SK-N-SH (cell line): ENCODE results near the gene MLLT1. TPM values are rescaled to one million over a fixed set of nuclear protein-coding genes. Genes with fewer than 3 reads are reported as not detected.

Experiments
- CTCF ChIA-PET: fragments of 300-600, 350-600 bp; formaldehyde crosslinking; extraction: SDS; loops from one replicate; lab custom pipeline; 2021; lab: Yijun Ruan, JAX
- POLR2A ChIA-PET: fragments of 350-600 bp; sonication (Branson Sonifier 250); formaldehyde crosslinking; extraction: SDS; loops from one replicate; lab custom pipeline; 2020; ENCODE audit warnings: antibody characterized with exemption, inconsistent platforms; lab: Yijun Ruan, JAX
- DNase-seq: peaks from one replicate; pipeline ENCODE4 v3.0.0; 2012
- H2AFZ ChIP-seq: fragments of 200-600 bp; sonication (generic); 2 replicates; pipeline ENCODE4 v1.8.1; 2016; ENCODE audit warnings: antibody characterized with exemption, mild to moderate bottlenecking, low read depth
- H3F3A ChIP-seq: fragments of 200-600 bp; sonication (generic); replicated peaks from 2 replicates; pipeline ENCODE3; 2016; ENCODE audit warnings: antibody characterized with exemption, mild to moderate bottlenecking; ENCODE audit not compliant: insufficient read depth
- H3K27ac ChIP-seq, 2 experiments: fragments of 200-500 bp in 1 of 2; fragments of 200-600 bp in 1 of 2; sonication (Bioruptor generic) in 1 of 2; sonication (generic), shearing (Covaris generic) in 1 of 2; 2 replicates each; pipeline versions ENCODE4 v1.5.1 to v1.6.1; 2014 to 2016; ENCODE audit warnings: low read depth in 2 of 2, inconsistent platforms in 1 of 2, low read length in 1 of 2, mild to moderate bottlenecking in 1 of 2, mixed read lengths in 1 of 2
- H3K27me3 ChIP-seq: fragments of 200-600 bp; sonication (generic), shearing (Covaris generic); 2 replicates; pipeline ENCODE4 v1.6.1; 2016; ENCODE audit warnings: mixed run types; ENCODE audit not compliant: insufficient read depth
- H3K36me3 ChIP-seq, 2 experiments: fragments of 200-500 bp in 1 of 2; fragments of 200-600 bp in 1 of 2; sonication (Bioruptor generic) in 1 of 2; sonication (generic) in 1 of 2; replicated peaks in 1 of 2; 2 replicates each; pipeline versions ENCODE3 to v1.5.1; 2014 to 2016; ENCODE audit warnings: low read length in 1 of 2, mild to moderate bottlenecking in 1 of 2; ENCODE audit not compliant: insufficient read depth in 2 of 2, control insufficient read depth in 1 of 2
- H3K4me1 ChIP-seq, 2 experiments: fragments of 200-500 bp in 1 of 2; fragments of 200-600 bp in 1 of 2; sonication (Bioruptor generic) in 1 of 2; sonication (generic), shearing (Covaris generic) in 1 of 2; 2 replicates each; pipeline versions ENCODE4 v1.5.1 to v1.6.1; 2014 to 2016; ENCODE audit warnings: low read depth in 1 of 2, low read length in 1 of 2, mixed run types in 1 of 2; ENCODE audit not compliant: insufficient read depth in 2 of 2, control insufficient read depth in 1 of 2
- H3K4me2 ChIP-seq: fragments of 200-600 bp; sonication (generic), shearing (Covaris generic); 2 replicates; pipeline ENCODE4 v1.6.1; 2017; ENCODE audit warnings: mixed run types
- H3K4me3 ChIP-seq, 2 experiments: fragments of 200-500 bp in 1 of 2; fragments of 200-600 bp in 1 of 2; sonication (Bioruptor generic) in 1 of 2; sonication (generic), shearing (Covaris generic) in 1 of 2; 2 replicates each; pipeline versions ENCODE4 v1.5.1 to v1.8.1; 2014 to 2016; ENCODE audit warnings: low read depth in 2 of 2, inconsistent platforms in 1 of 2, low read length in 1 of 2, mild to moderate bottlenecking in 1 of 2, mixed read lengths in 1 of 2, moderate library complexity in 1 of 2
- H3K79me2 ChIP-seq: fragments of 200-600 bp; sonication (generic); 2 replicates; pipeline ENCODE4 v1.8.1; 2017; ENCODE audit warnings: mild to moderate bottlenecking; ENCODE audit not compliant: insufficient read depth
- H3K9ac ChIP-seq: fragments of 200-600 bp; sonication (generic); 2 replicates; pipeline ENCODE4 v1.6.1; 2017; ENCODE audit warnings: mixed run types
- H3K9me2 ChIP-seq: fragments of 200-600 bp; sonication (generic); 2 replicates; pipeline ENCODE4 v1.6.1; 2017; ENCODE audit warnings: mixed run types
- H3K9me3 ChIP-seq: fragments of 200-600 bp; sonication (generic); 2 replicates; pipeline ENCODE4 v1.6.1; 2017; ENCODE audit warnings: mixed run types, mild to moderate bottlenecking, moderate library complexity
- H4K20me1 ChIP-seq: fragments of 200-600 bp; sonication (generic); 2 replicates; pipeline ENCODE4 v1.6.1; 2017; ENCODE audit warnings: mild to moderate bottlenecking, mixed run types; ENCODE audit not compliant: insufficient read depth
- CHD2 ChIP-seq: fragments of 150-350 bp; IDR thresholded peaks from 2 replicates; pipeline ENCODE4 v1.6.1; 2018; ENCODE audit warnings: low read length; ENCODE audit not compliant: partially characterized antibody
- EP300 ChIP-seq, 2 experiments: IDR thresholded peaks; 2 replicates each; pipeline versions ENCODE4 v1.4.0 to v1.6.1; 2012; ENCODE audit warnings: borderline replicate concordance in 1 of 2, low read depth in 1 of 2, low read length in 1 of 2
- FOSL2 ChIP-seq: IDR thresholded peaks from 2 replicates; pipeline ENCODE4 v1.4.0; 2012; ENCODE audit warnings: low read depth, mild to moderate bottlenecking, moderate library complexity, borderline replicate concordance
- FOXJ3 ChIP-seq: sonication (generic); formaldehyde crosslinking; IDR thresholded peaks from 2 replicates; pipeline ENCODE4 v1.5.1; 2020; ENCODE audit warnings: mild to moderate bottlenecking, missing genetic modification reagents
- FOXM1 ChIP-seq: IDR thresholded peaks from 2 replicates; pipeline ENCODE4 v1.4.0; 2012; ENCODE audit warnings: low read depth, mild to moderate bottlenecking
- GATA2 ChIP-seq: sonication (generic); formaldehyde crosslinking; IDR thresholded peaks from 2 replicates; pipeline ENCODE4 v1.5.0; 2020; ENCODE audit warnings: mild to moderate bottlenecking, missing genetic modification reagents
- MAX ChIP-seq: IDR thresholded peaks from 2 replicates; pipeline ENCODE4 v1.4.0; 2012; ENCODE audit warnings: low read depth
- MXI1 ChIP-seq: IDR thresholded peaks from 2 replicates; pipeline ENCODE4 v1.6.1; 2012; ENCODE audit warnings: mild to moderate bottlenecking, low read depth, low read length, improper control_type of control experiment
- RAD21 ChIP-seq: IDR thresholded peaks from 2 replicates; pipeline ENCODE4 v1.6.1; 2012; ENCODE audit warnings: mild to moderate bottlenecking, low read length
- RCOR1 ChIP-seq: fragments of 150-350 bp; IDR thresholded peaks from 2 replicates; pipeline ENCODE4 v1.6.1; 2017; ENCODE audit warnings: antibody characterized with exemption, low read length
- RXRA ChIP-seq: IDR thresholded peaks from 2 replicates; pipeline ENCODE4 v1.4.0; 2012; ENCODE audit warnings: low read depth, mild to moderate bottlenecking, borderline replicate concordance
- YY1 ChIP-seq: IDR thresholded peaks from 2 replicates; pipeline ENCODE4 v1.4.0; 2012; ENCODE audit warnings: low read depth, mild to moderate bottlenecking
- ZBTB33 ChIP-seq: IDR thresholded peaks from 2 replicates; pipeline ENCODE4 v1.4.0; 2012; ENCODE audit warnings: low read depth, borderline replicate concordance
- WGBS: methylation state at CpG from one replicate; pipeline ENCODE4 v1.1.6; 2017; ENCODE audit warnings: low lambda C conversion rate; 5-methylcytosine and 5-hydroxymethylcytosine counted together
- polyA plus RNA-seq, 3 experiments: library from polyadenylated mRNA; depleted of rRNA; stranded (reverse); fragments of >200 nt; gene quantifications; 2 replicates each; pipeline ENCODE4 v1.2.3, GENCODE V29; 2012

The MLLT1 gene
- polyA plus RNA-seq, 1 of the 3 experiments (the other 2 are of a cell fraction): 19.0 TPM

GRCh38 chr19:6227156-6227935 is 52.4 kb downstream of the MLLT1 start:
- no peak overlapping the region for H2AFZ ChIP-seq
- H3K4me1 ChIP-seq: peaks cover 0 to 3% of the 10 kb centered on the region in 2 experiments; a peak in 1 of 4 replicates
- no peaks in the 10 kb centered on the region for H3F3A ChIP-seq
- no peaks in the 10 kb centered on the region for H3K27me3 ChIP-seq
- H3K27ac ChIP-seq: no peak overlapping the region
- no peak overlapping the region for H3K9ac ChIP-seq
- H4K20me1 ChIP-seq: peaks cover 24% of the 10 kb centered on the region; the same call in 1 of the 2 replicates
- ChIA-PET POLR2A (no interaction called here), CTCF (interaction anchor here (2.6 kb wide), 1 partner anchor 10 kb away, joined by 19 read pairs; no protein-coding TSS in a partner anchor)
- TF ChIP-seq EP300 (IDR thresholded peaks at IDR 0.05; ENCODE audit: borderline replicate concordance in 1 of 2, low read depth in 1 of 2, low read length in 1 of 2) (no peak), MXI1 (no peak), FOXJ3 (CRISPR knock-in tag) (no peak), CHD2 (no peak)
- no peaks in the 10 kb centered on the region for H3K9me3 ChIP-seq
- no peaks in the 10 kb centered on the region for H3K9me2 ChIP-seq
- H3K4me2 ChIP-seq: no peak overlapping the region
- peaks cover 0 to 26% of the 10 kb centered on the region in 2 experiments for H3K36me3 ChIP-seq
- 97% methylated on average over 17 of the region's 33 CpGs for WGBS
- H3K79me2 ChIP-seq: peaks cover 33% of the 10 kb centered on the region; the same call in 1 of the 2 replicates
- peak; percentile 30 for DNase-seq
- H3K4me3 ChIP-seq: no peak overlapping the region

GRCh38 chr19:6226444-6227155 is 53.2 kb downstream of the MLLT1 start:
- peaks cover 26% of the 10 kb centered on the region; the same call in 1 of the 2 replicates for H3K79me2 ChIP-seq
- no peak overlapping the region for H3K9ac ChIP-seq
- H3K36me3 ChIP-seq: peaks cover 0 to 26% of the 10 kb centered on the region in 2 experiments
- H3K27ac ChIP-seq: no peak overlapping the region
- TF ChIP-seq RXRA: no peak
- TF ChIP-seq ZBTB33: no peak
- no peak for TF ChIP-seq FOXM1
- TF ChIP-seq EP300 (IDR thresholded peaks at IDR 0.05; ENCODE audit: borderline replicate concordance in 1 of 2, low read depth in 1 of 2, low read length in 1 of 2): no peak
- TF ChIP-seq RAD21: no peak
- TF ChIP-seq RCOR1: no peak
- TF ChIP-seq FOSL2: no peak
- no peak for TF ChIP-seq GATA2 (CRISPR knock-in tag)
- TF ChIP-seq YY1: no peak
- no peak for TF ChIP-seq MAX
- WGBS: 97% methylated on average over 28 of the region's 28 CpGs
- peak; percentile 24 for DNase-seq
- H3K4me2 ChIP-seq: no peak overlapping the region
- no peak overlapping the region for H2AFZ ChIP-seq
- no peaks in the 10 kb centered on the region for H3K9me3 ChIP-seq
- peaks cover 0 to 6% of the 10 kb centered on the region in 2 experiments; a peak in 1 of 4 replicates for H3K4me1 ChIP-seq
- H3K4me3 ChIP-seq: no peak overlapping the region
- ChIA-PET CTCF (interaction anchor here (1.9 to 2.6 kb wide), 2 partner anchors 9 to 34 kb away, joined by 5 to 19 read pairs; no protein-coding TSS in a partner anchor), POLR2A (no interaction called here)
- no peaks in the 10 kb centered on the region for H3F3A ChIP-seq
- peaks cover 17% of the 10 kb centered on the region; the same call in 1 of the 2 replicates for H4K20me1 ChIP-seq
- H3K9me2 ChIP-seq: no peaks in the 10 kb centered on the region
- H3K27me3 ChIP-seq: no peaks in the 10 kb centered on the region
